ENCODE results near the gene DNAJA1.

DNA sequence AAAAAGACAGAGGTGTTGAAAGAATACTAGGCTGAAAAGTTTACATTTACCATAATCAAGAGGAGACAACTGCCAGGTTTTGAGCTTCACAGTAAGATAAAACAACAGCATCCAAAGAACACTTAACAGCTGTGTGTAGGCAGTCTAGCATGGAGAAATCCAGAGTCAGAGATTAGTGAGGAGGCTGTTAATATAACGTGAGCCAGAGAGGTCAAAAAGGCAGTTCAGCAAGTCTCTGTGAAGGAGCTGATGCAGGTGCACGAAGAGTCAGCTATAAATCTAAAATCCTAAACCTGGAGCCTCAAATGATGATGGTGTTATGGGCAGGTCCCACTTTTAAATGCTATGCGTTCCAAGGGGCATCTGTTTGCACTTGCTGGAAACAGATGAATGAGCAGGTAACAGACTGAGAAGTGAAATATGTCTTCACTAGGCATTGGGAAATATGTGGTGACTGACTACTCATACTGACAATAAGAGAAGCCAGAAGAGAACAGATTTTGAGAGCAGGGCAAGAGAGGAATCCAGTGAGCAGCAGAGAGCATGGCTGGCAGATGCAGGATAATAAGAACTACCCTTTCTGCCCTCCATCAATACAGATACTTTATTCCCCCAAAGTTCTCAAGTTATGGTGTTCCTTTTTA, 32.4 kb upstream of the DNAJA1 start:
- TF ChIP-seq CTCF (IDR thresholded peaks at IDR 0.05; ENCODE audit: low read depth, low read length, missing input control) (no peak), FOXA1 (IDR thresholded peaks at IDR 0.05) (no peak), GABPA (IDR thresholded peaks at IDR 0.05 in 1 of 2, conservative IDR thresholded peaks at IDR 0.05 in 1 of 2) (no peak), RXRA (IDR thresholded peaks at IDR 0.05) (no peak), YY1 (IDR thresholded peaks at IDR 0.05) (no peak), JUND (IDR thresholded peaks at IDR 0.05) (no peak), HNF4G (IDR thresholded peaks at IDR 0.05) (no peak), TAF1 (conservative IDR thresholded peaks at IDR 0.05) (no peak), RAD21 (IDR thresholded peaks at IDR 0.05) (no peak), EGR1 (IDR thresholded peaks at IDR 0.05; ENCODE audit: low read depth in 2 of 2) (no peak)
- TF ChIP-seq, protein P1, sequence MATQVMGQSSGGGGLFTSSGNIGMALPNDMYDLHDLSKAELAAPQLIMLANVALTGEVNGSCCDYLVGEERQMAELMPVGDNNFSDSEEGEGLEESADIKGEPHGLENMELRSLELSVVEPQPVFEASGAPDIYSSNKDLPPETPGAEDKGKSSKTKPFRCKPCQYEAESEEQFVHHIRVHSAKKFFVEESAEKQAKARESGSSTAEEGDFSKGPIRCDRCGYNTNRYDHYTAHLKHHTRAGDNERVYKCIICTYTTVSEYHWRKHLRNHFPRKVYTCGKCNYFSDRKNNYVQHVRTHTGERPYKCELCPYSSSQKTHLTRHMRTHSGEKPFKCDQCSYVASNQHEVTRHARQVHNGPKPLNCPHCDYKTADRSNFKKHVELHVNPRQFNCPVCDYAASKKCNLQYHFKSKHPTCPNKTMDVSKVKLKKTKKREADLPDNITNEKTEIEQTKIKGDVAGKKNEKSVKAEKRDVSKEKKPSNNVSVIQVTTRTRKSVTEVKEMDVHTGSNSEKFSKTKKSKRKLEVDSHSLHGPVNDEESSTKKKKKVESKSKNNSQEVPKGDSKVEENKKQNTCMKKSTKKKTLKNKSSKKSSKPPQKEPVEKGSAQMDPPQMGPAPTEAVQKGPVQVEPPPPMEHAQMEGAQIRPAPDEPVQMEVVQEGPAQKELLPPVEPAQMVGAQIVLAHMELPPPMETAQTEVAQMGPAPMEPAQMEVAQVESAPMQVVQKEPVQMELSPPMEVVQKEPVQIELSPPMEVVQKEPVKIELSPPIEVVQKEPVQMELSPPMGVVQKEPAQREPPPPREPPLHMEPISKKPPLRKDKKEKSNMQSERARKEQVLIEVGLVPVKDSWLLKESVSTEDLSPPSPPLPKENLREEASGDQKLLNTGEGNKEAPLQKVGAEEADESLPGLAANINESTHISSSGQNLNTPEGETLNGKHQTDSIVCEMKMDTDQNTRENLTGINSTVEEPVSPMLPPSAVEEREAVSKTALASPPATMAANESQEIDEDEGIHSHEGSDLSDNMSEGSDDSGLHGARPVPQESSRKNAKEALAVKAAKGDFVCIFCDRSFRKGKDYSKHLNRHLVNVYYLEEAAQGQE (IDR thresholded peaks at IDR 0.05): no peak
- TF ChIP-seq, protein P2, sequence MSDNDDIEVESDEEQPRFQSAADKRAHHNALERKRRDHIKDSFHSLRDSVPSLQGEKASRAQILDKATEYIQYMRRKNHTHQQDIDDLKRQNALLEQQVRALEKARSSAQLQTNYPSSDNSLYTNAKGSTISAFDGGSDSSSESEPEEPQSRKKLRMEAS (IDR thresholded peaks at IDR 0.05): no peak
- TF ChIP-seq, protein P3, sequence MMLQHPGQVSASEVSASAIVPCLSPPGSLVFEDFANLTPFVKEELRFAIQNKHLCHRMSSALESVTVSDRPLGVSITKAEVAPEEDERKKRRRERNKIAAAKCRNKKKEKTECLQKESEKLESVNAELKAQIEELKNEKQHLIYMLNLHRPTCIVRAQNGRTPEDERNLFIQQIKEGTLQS (IDR thresholded peaks at IDR 0.05): no peak
- TF ChIP-seq, protein P4, sequence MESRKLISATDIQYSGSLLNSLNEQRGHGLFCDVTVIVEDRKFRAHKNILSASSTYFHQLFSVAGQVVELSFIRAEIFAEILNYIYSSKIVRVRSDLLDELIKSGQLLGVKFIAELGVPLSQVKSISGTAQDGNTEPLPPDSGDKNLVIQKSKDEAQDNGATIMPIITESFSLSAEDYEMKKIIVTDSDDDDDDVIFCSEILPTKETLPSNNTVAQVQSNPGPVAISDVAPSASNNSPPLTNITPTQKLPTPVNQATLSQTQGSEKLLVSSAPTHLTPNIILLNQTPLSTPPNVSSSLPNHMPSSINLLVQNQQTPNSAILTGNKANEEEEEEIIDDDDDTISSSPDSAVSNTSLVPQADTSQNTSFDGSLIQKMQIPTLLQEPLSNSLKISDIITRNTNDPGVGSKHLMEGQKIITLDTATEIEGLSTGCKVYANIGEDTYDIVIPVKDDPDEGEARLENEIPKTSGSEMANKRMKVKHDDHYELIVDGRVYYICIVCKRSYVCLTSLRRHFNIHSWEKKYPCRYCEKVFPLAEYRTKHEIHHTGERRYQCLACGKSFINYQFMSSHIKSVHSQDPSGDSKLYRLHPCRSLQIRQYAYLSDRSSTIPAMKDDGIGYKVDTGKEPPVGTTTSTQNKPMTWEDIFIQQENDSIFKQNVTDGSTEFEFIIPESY (IDR thresholded peaks at IDR 0.05): no peak

All from liver (tissue), 3 donors.